Testis (tissue), 3 donors: ENCODE measurements around the gene KLF13. TPM values are rescaled to one million over a fixed set of nuclear protein-coding genes. Genes with fewer than 3 reads are reported as not detected.
A peak's percentile ranks its signal among the peaks of the same experiment; 100 is the strongest.

Source experiments
- DNase-seq: peaks from one replicate; pipeline ENCODE4 v3.0.0-alpha.2; 2019
- H3K27ac ChIP-seq, 2 donors: fragments of 200-600 bp; sonication (generic); one replicate each; pipeline ENCODE4 v1.5.1; 2019
- H3K27me3 ChIP-seq: fragments of 200-600 bp; sonication (generic); one replicate; pipeline ENCODE4 v1.5.1; 2019
- H3K36me3 ChIP-seq: fragments of 200-600 bp; sonication (generic); one replicate; pipeline ENCODE4 v1.5.1; 2017; ENCODE audit warnings: low read depth; ENCODE audit errors: missing control alignments
- H3K4me1 ChIP-seq: fragments of 200-600 bp; sonication (generic); one replicate; pipeline ENCODE4 v1.5.1; 2019
- H3K4me3 ChIP-seq, 2 donors: fragments of 200-600 bp; sonication (generic); one replicate each; pipeline ENCODE4 v1.5.1; 2017 to 2019
- H3K9me3 ChIP-seq: fragments of 200-600 bp; sonication (generic); one replicate; pipeline ENCODE4 v1.5.1; 2017
- CTCF ChIP-seq, 3 experiments: fragments of 450-650 bp in 2 of 3; fragments of 200-600 bp in 1 of 3; sonication (generic) in 1 of 3; IDR thresholded peaks; one replicate each; pipeline ENCODE4 v1.5.1; 2016 to 2019; ENCODE audit warnings: antibody characterized with exemption in 3 of 3, mild to moderate bottlenecking in 2 of 3, moderate library complexity in 1 of 3
- POLR2A ChIP-seq: fragments of 450-650 bp; IDR thresholded peaks from one replicate; pipeline ENCODE4 v1.6.1; 2017; ENCODE audit warnings: antibody characterized with exemption, mild to moderate bottlenecking, moderate library complexity
- WGBS, 2 donors: methylation state at CpG; one replicate each; pipeline ENCODE4 v1.1.5; 2018; 5-methylcytosine and 5-hydroxymethylcytosine counted together
- intact Hi-C: fragments of 100-400 bp; cut with DNase I; formaldehyde crosslinking; loops from one replicate; pipeline ENCODE4 v1.15.1; 2023; ENCODE audit warnings: low total_unique reads
- polyA plus RNA-seq: library from polyadenylated mRNA; stranded (reverse); fragments of 350-450 nt; fragmentation: Illumina TruSeq; extraction: RNeasy Lipid Tissue Mini Kit (QIAGEN cat#74804); gene quantifications from one replicate; pipeline ENCODE4 v1.2.3, GENCODE V29; 2014; ENCODE audit warnings: low read depth, low replicate concordance; ENCODE audit not compliant: insufficient read depth
- total RNA-seq, 2 donors: library from RNA; depleted of rRNA; stranded (reverse); fragments of >200 nt; gene quantifications; one replicate each; pipeline ENCODE4 v1.2.3, GENCODE V29; 2016

The KLF13 gene
- total and polyA plus RNA-seq, 3 donors from 2014 or later, result 41.9 to 61.7 (median 45.7) TPM

- peak; percentile 9 for DNase-seq
- H3K4me1 ChIP-seq, result no peaks in the 10 kb centered on the region
- 92 to 94% methylated on average over 13 of the region's 13 CpGs for WGBS, 2 donors
- H3K36me3 ChIP-seq, result no peaks in the 10 kb centered on the region
- H3K9me3 ChIP-seq, result no peaks in the 10 kb centered on the region
- H3K27me3 ChIP-seq, result no peaks in the 10 kb centered on the region
- intact Hi-C loops, result no loop called here
- H3K27ac ChIP-seq, result no peak overlapping the region
- no peak overlapping the region for H3K4me3 ChIP-seq
- no peak for TF ChIP-seq CTCF (IDR thresholded peaks at IDR 0.05)
- TF ChIP-seq POLR2A, result no peak
These were observed 24.5 kb upstream of the KLF13 start for GRCh38 chr15:31302029-31302657.

GRCh38 chr15:31302778-31303725, 23.6 kb upstream of the KLF13 start:
- peak; percentile 22 for DNase-seq
- Histone ChIP-seq H3K9me3 (no peaks in the 10 kb centered on the region), H3K4me1 (no peaks in the 10 kb centered on the region), H3K36me3 (no peaks in the 10 kb centered on the region), H3K27me3 (no peaks in the 10 kb centered on the region), H3K27ac (no peak overlapping the region), H3K4me3 (no peak overlapping the region)
- intact Hi-C loops, result no loop called here
- WGBS, 2 donors, result 66 to 76% methylated on average over 16 to 17 of the region's 17 CpGs
- TF ChIP-seq CTCF (IDR thresholded peaks at IDR 0.05), result no peak
- no peak for TF ChIP-seq POLR2A

- DNase-seq, result peak; percentile 13
- Histone ChIP-seq H3K9me3 (no peaks in the 10 kb centered on the region), H3K36me3 (no peaks in the 10 kb centered on the region), H3K27me3 (no peaks in the 10 kb centered on the region), H3K4me1 (peaks cover 6% of the 10 kb centered on the region), H3K27ac (no peak overlapping the region), H3K4me3 (no peak overlapping the region)
- intact Hi-C loops, result no loop called here
- WGBS, 2 donors, result 78 to 90% methylated on average over 6 to 14 of the region's 14 CpGs
- TF ChIP-seq POLR2A (no peak), CTCF (IDR thresholded peaks at IDR 0.05) (no peak)
These were observed 22.6 kb upstream of the KLF13 start for GRCh38 chr15:31303726-31304648.

- H3K4me3 ChIP-seq, result no peak overlapping the region
- no peaks in the 10 kb centered on the region for H3K27me3 ChIP-seq
- peak; percentile 9 for DNase-seq
- WGBS, 2 donors, result 93 to 94% methylated on average over 11 to 12 of the region's 12 CpGs
- TF ChIP-seq CTCF (IDR thresholded peaks at IDR 0.05) (no peak), POLR2A (no peak)
- H3K36me3 ChIP-seq, result no peaks in the 10 kb centered on the region
- no peak overlapping the region for H3K27ac ChIP-seq
- H3K4me1 ChIP-seq, result peaks cover 6% of the 10 kb centered on the region
- no peaks in the 10 kb centered on the region for H3K9me3 ChIP-seq
- intact Hi-C loops, result no loop called here
These were observed 21.8 kb upstream of the KLF13 start for GRCh38 chr15:31304751-31305365.
